Sigmoid colon (tissue), 7 donors: ENCODE data around the gene KCNAB2. TPM values are rescaled to one million over a fixed set of nuclear protein-coding genes. Genes with fewer than 3 reads are reported as not detected.

Experiments used
- DNase-seq: peaks from one replicate; pipeline ENCODE4 v3.0.0-alpha.2; 2019
- H3K27ac ChIP-seq, 4 donors: fragments of 200-600 bp; sonication (generic); one replicate each; pipeline ENCODE4 v1.5.1; 2016 to 2019; ENCODE audit warnings: mild to moderate bottlenecking in 1 of 4
- H3K27me3 ChIP-seq, 3 donors: fragments of 200-600 bp; sonication (generic); one replicate each; pipeline ENCODE4 v1.5.1; 2019; ENCODE audit warnings: mild to moderate bottlenecking in 1 of 3
- H3K36me3 ChIP-seq, 4 donors: fragments of 200-600 bp; sonication (generic); one replicate each; pipeline ENCODE4 v1.5.1; 2016 to 2019
- H3K4me1 ChIP-seq, 4 donors: fragments of 200-600 bp; sonication (generic); one replicate each; pipeline ENCODE4 v1.5.1; 2017 to 2019
- H3K4me3 ChIP-seq, 4 donors: fragments of 200-600 bp; sonication (generic); one replicate each; pipeline ENCODE4 v1.5.1; 2017 to 2019; ENCODE audit warnings: mild to moderate bottlenecking in 2 of 4, moderate library complexity in 1 of 4
- H3K9me3 ChIP-seq, 4 donors: fragments of 200-600 bp in 3 of 4; sonication (generic) in 3 of 4; one replicate each; pipeline versions ENCODE4 v1.5.1 to v1.6.1; 2013 to 2019
- CTCF ChIP-seq, 4 experiments: fragments of 450-650 bp in 3 of 4; fragments of 200-600 bp in 1 of 4; IDR thresholded peaks; one replicate each; pipeline ENCODE4 v1.5.1; 2016 to 2019; ENCODE audit warnings: antibody characterized with exemption in 4 of 4, mild to moderate bottlenecking in 3 of 4, moderate library complexity in 2 of 4
- EP300 ChIP-seq, 4 donors: sonication (generic); formaldehyde crosslinking; IDR thresholded peaks; one replicate each; pipeline ENCODE4 v1.6.1; 2017; ENCODE audit warnings: antibody characterized with exemption in 4 of 4
- POLR2A ChIP-seq, 2 donors: fragments of 450-650 bp; IDR thresholded peaks; one replicate each; pipeline ENCODE4 v1.6.1; 2016; ENCODE audit warnings: antibody characterized with exemption in 2 of 2, mild to moderate bottlenecking in 2 of 2, moderate library complexity in 2 of 2
- POLR2AphosphoS5 ChIP-seq, 4 donors: sonication (generic); formaldehyde crosslinking; IDR thresholded peaks; one replicate each; pipeline ENCODE4 v1.6.1; 2017; ENCODE audit warnings: antibody characterized with exemption in 4 of 4
- WGBS, 2 donors: extraction: QIAGEN DNeasy Blood & Tissue Kit; methylation state at CpG; one replicate each; pipeline ENCODE4 v1.1.7; 2013; 5-methylcytosine and 5-hydroxymethylcytosine counted together
- intact Hi-C: fragments of 100-400 bp; cut with DNase I; formaldehyde crosslinking; loops from one replicate; pipeline ENCODE4 v1.15.1; 2023
- polyA plus RNA-seq, 3 donors: library from polyadenylated mRNA; stranded (reverse); fragments of 200-250 nt; gene quantifications; one replicate each; pipeline ENCODE4 v1.2.3, GENCODE V29; 2013
- total RNA-seq, 4 donors: library from RNA; depleted of rRNA; stranded (reverse); fragments of >200 nt; gene quantifications; one replicate each; pipeline ENCODE4 v1.1.0, GENCODE V29; 2016
- donor health status: healthy with polysubstance abuse.
- donor health status: Bipolar disorder and iron deficiency.
- donor health status: healthy.

Gene KCNAB2
- total and polyA plus RNA-seq, 7 donors = 3.0 to 23.5 (median 7.7) TPM

- 72 to 79% methylated on average over 24 of the region's 24 CpGs for WGBS, 2 donors
- TF ChIP-seq EP300 (IDR thresholded peaks at IDR 0.05) = no peak
- TF ChIP-seq POLR2AphosphoS5 (IDR thresholded peaks at IDR 0.05) = no peak
- TF ChIP-seq CTCF (IDR thresholded peaks at IDR 0.05) = no peak
- TF ChIP-seq POLR2A (IDR thresholded peaks at IDR 0.05) = no peak
- Histone ChIP-seq H3K9me3 (no peaks in the 10 kb centered on the region), H3K4me3 (no peak overlapping the region), H3K27ac (no peak overlapping the region), H3K4me1 (no peaks in the 10 kb centered on the region), H3K36me3 (no peaks in the 10 kb centered on the region), H3K27me3 (peaks cover 3 to 32% (median 8%) of the 10 kb centered on the region in 3 donors)
- intact Hi-C loops = no loop called here
- DNase-seq = peak; percentile 41
Observed at GRCh38 chr1:6109688-6110087, 64.0 kb downstream of the KCNAB2 start.

DNA sequence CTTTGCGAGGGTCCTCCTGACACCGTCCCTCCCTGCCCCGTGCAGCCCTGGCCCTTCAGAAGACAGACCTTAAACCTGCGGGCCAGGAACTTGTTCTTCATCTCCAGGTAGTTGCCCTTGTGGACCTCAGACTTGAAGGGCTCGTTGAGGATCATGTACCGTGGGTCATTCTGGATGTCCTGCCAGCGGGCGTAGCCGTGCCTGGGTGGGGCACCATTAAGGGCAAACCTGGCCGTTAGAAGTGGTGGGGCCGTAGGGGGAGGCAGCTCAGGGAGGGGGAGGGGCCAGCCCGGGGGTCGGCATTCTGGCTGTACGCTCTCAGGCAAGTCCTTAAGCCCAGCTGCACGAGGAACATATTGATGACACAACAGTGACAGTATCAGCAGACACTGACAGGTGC, 64.6 kb downstream of the KCNAB2 start:
- H3K9me3 ChIP-seq = no peaks in the 10 kb centered on the region
- no peaks in the 10 kb centered on the region for H3K36me3 ChIP-seq
- WGBS, 2 donors = 37 to 70% methylated on average over 15 of the region's 15 CpGs
- H3K27me3 ChIP-seq = peaks cover 3 to 25% (median 4%) of the 10 kb centered on the region in 3 donors
- H3K27ac ChIP-seq = no peak overlapping the region
- TF ChIP-seq POLR2AphosphoS5 (IDR thresholded peaks at IDR 0.05) (no peak), CTCF (IDR thresholded peaks at IDR 0.05) (no peak), POLR2A (IDR thresholded peaks at IDR 0.05) (no peak), EP300 (IDR thresholded peaks at IDR 0.05) (no peak)
- DNase-seq = no peak
- intact Hi-C loops = no loop called here
- no peaks in the 10 kb centered on the region for H3K4me1 ChIP-seq
- H3K4me3 ChIP-seq = no peak overlapping the region

GRCh38 chr1:6111571-6111970, 65.9 kb downstream of the KCNAB2 start:
- DNase-seq = peak; percentile 61
- H3K4me3 ChIP-seq = no peak overlapping the region
- H3K27me3 ChIP-seq = peaks cover 0 to 13% (median 3%) of the 10 kb centered on the region in 3 donors
- H3K9me3 ChIP-seq = no peaks in the 10 kb centered on the region
- H3K4me1 ChIP-seq = no peaks in the 10 kb centered on the region
- no peak for TF ChIP-seq POLR2A (IDR thresholded peaks at IDR 0.05)
- no peak for TF ChIP-seq EP300 (IDR thresholded peaks at IDR 0.05)
- TF ChIP-seq CTCF (IDR thresholded peaks at IDR 0.05) = no peak
- no peak for TF ChIP-seq POLR2AphosphoS5 (IDR thresholded peaks at IDR 0.05)
- intact Hi-C loops = no loop called here
- H3K36me3 ChIP-seq = no peaks in the 10 kb centered on the region
- H3K27ac ChIP-seq = no peak overlapping the region
- 76 to 89% methylated on average over 24 of the region's 24 CpGs for WGBS, 2 donors

DNA sequence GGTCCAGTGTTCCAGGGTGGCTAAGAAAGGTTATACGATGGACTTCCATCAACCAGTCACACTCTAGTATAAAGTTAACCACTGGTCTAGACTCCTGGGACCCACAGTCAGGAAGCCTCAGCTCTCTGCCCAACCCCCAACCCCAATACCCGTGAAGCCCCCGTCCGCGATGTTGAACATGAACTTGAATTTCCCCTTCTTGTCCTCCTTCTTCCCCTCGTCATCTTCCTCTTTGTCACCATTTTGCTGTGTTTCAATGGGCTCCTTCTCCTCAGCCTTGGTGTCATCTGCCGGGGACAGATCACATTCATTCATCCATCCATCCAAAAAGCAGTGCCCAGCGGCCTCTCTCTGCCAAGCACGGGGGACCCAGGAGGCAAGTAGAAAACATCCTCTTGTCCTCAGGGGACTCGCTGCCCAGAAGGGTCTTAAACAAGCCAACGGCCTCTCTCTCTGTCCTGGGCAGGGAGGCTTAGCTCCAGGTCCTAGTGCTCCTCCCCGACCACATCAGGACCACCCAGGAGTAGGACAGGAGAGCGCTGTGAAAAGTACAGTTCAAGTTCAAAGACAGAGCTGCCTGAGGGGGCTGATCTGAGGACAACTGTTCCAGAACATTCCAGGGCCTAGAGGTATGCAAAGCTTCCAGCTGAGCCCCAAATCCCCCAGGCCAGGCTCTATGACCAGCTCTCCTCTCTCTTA, 66.5 kb downstream of the KCNAB2 start:
- intact Hi-C loops = no loop called here
- TF ChIP-seq CTCF (IDR thresholded peaks at IDR 0.05) = no peak
- no peak for TF ChIP-seq POLR2A (IDR thresholded peaks at IDR 0.05)
- no peak for TF ChIP-seq POLR2AphosphoS5 (IDR thresholded peaks at IDR 0.05)
- no peak for TF ChIP-seq EP300 (IDR thresholded peaks at IDR 0.05)
- no peaks in the 10 kb centered on the region for H3K4me1 ChIP-seq
- no peak overlapping the region for H3K27ac ChIP-seq
- 86 to 88% methylated on average over 13 of the region's 13 CpGs for WGBS, 2 donors
- H3K4me3 ChIP-seq = no peak overlapping the region
- peak; percentile 54 for DNase-seq
- H3K9me3 ChIP-seq = no peaks in the 10 kb centered on the region
- H3K27me3 ChIP-seq = peaks cover 0 to 13% (median 3%) of the 10 kb centered on the region in 3 donors
- H3K36me3 ChIP-seq = no peaks in the 10 kb centered on the region

DNA sequence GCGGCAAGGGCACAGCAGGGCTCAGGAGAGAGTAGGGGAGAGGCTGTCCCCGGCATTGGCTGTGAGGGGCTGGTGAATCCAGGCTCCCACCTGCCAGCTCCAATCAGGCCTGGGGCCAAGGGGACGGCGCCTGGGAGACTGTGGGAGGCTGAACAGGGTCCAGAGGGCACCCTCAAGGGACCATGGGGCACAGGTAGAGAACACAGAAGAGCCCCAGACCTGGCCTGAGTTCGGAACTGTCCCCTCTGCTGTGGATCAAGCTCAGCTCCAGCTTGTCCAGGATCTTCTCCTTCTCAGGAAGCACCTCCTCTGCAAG, 67.0 kb downstream of the KCNAB2 start:
- Histone ChIP-seq H3K36me3 (no peaks in the 10 kb centered on the region), H3K9me3 (peaks cover 0 to 4% (median 0%) of the 10 kb centered on the region in 4 donors), H3K4me3 (no peak overlapping the region), H3K4me1 (no peaks in the 10 kb centered on the region), H3K27ac (no peak overlapping the region), H3K27me3 (peaks cover 0 to 13% (median 3%) of the 10 kb centered on the region in 3 donors)
- DNase-seq = no peak
- WGBS, 2 donors = 70% methylated on average over 5 of the region's 5 CpGs
- TF ChIP-seq EP300 (IDR thresholded peaks at IDR 0.05) (no peak), POLR2AphosphoS5 (IDR thresholded peaks at IDR 0.05) (no peak), CTCF (IDR thresholded peaks at IDR 0.05) (no peak), POLR2A (IDR thresholded peaks at IDR 0.05) (no peak)
- intact Hi-C loops = no loop called here
